ENCODE measurements around the gene HOXA7.

Gene HOXA7

DNA sequence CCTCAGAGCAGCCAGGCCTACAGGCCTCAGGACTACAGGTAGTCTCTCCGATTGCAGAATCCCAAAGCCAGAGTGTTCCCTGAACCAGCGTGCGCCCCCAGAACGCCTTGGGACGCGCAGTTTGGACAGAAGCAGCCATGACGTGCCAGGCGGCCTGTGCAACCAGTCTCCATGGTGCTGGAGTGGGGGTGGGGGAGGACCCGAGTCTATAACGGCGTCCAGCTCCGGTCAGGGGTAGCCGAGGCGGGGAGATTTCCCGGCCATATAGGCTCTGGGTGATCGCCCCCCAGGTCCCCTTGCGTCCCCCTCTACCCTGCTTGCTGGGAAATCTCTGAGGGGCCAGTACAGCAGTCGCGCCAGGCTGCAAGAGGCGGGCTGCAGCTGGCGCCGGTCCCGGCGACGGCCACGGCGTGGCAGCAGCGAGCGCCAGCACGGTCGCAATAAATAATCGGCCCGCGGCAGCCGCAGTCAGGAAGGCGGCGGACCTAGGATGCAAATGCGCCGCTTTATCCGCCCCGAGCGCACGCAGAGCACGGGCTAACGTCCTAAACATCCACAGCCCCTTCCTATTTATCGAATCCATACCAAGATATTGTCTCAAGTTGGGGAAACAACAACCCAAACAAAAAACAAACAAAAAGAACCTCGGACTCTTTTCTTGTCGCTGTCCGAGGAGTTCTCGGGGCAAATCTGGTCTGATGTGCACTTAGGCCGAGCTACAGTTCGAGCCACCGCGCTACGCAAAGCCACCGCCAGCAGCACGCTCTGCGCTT is 5.7 kb downstream of the HOXA7 start (continued):
- TF ChIP-seq, protein P1, sequence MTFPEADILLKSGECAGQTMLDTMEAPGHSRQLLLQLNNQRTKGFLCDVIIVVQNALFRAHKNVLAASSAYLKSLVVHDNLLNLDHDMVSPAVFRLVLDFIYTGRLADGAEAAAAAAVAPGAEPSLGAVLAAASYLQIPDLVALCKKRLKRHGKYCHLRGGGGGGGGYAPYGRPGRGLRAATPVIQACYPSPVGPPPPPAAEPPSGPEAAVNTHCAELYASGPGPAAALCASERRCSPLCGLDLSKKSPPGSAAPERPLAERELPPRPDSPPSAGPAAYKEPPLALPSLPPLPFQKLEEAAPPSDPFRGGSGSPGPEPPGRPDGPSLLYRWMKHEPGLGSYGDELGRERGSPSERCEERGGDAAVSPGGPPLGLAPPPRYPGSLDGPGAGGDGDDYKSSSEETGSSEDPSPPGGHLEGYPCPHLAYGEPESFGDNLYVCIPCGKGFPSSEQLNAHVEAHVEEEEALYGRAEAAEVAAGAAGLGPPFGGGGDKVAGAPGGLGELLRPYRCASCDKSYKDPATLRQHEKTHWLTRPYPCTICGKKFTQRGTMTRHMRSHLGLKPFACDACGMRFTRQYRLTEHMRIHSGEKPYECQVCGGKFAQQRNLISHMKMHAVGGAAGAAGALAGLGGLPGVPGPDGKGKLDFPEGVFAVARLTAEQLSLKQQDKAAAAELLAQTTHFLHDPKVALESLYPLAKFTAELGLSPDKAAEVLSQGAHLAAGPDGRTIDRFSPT (tag by site-specific recombination; IDR thresholded peaks at IDR 0.05): no peak
- TF ChIP-seq ZNF660 (tag by site-specific recombination; IDR thresholded peaks at IDR 0.05) (peak; percentile 46; the same call in 1 of the 2 replicates), ZSCAN30 (tag by site-specific recombination; IDR thresholded peaks at IDR 0.05) (peak; percentile 51; the same call in 1 of the 2 replicates), ZNF555 (tag by site-specific recombination; conservative IDR thresholded peaks at IDR 0.05) (no peak), ZSCAN23 (tag by site-specific recombination; IDR thresholded peaks at IDR 0.05) (no peak)
- TF ChIP-seq, protein P2, sequence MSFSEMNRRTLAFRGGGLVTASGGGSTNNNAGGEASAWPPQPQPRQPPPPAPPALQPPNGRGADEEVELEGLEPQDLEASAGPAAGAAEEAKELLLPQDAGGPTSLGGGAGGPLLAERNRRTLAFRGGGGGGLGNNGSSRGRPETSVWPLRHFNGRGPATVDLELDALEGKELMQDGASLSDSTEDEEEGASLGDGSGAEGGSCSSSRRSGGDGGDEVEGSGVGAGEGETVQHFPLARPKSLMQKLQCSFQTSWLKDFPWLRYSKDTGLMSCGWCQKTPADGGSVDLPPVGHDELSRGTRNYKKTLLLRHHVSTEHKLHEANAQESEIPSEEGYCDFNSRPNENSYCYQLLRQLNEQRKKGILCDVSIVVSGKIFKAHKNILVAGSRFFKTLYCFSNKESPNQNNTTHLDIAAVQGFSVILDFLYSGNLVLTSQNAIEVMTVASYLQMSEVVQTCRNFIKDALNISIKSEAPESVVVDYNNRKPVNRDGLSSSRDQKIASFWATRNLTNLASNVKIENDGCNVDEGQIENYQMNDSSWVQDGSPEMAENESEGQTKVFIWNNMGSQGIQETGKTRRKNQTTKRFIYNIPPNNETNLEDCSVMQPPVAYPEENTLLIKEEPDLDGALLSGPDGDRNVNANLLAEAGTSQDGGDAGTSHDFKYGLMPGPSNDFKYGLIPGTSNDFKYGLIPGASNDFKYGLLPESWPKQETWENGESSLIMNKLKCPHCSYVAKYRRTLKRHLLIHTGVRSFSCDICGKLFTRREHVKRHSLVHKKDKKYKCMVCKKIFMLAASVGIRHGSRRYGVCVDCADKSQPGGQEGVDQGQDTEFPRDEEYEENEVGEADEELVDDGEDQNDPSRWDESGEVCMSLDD (tag by site-specific recombination; IDR thresholded peaks at IDR 0.05): peak; percentile 50; the same call in 1 of the 2 replicates

DNA sequence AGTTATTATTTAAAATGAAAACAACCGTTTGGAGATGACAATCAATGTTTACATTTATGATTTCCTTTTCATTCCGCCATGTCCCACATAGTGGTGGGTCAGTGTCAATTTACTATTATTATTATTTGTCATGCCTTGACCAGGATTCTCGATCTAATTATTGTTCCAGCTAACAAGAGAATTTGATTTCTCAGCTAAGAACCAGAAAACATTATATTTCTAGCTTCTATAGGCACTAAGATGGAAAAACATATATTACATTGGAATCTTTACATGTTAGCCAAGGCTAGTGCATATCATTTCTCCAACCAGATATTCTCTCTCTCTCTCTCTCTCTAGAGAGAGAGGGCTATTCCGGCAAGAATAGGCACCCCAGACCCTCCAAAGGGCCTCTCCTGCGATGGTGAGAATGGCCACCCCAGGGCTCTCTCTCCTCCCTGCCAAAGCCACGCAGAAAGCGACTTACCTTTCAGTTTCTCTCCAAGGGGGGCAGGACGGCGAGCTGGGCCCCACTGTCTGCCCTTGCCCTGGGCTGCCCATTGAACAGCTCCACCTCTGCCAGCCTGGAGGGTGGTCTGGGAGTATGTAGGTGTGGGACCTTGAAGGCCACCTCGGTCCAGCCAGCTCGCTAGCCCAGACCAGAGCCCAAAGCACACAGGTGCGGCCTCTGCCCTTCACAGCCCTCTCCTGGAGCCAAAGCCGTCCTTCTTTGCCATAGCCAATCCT is 6.5 kb downstream of the HOXA7 start:
- POLR2A ChIA-PET: interaction anchor here (0.6 to 5.6 kb wide), 12 partner anchors 9 to 358 kb away, joined by 4 to 42 read pairs (median 10); partner anchors contain the start of genes HOXA10, HOXA11, HOXA4 and HOXA9
- CTCF ChIA-PET: interaction anchor here (0.6 to 4.3 kb wide), 24 partner anchors 9 to 1303 kb away, joined by 3 to 50 read pairs (median 4); partner anchors contain the start of gene HOXA4
- TF ChIP-seq GLIS1 (tag by site-specific recombination; IDR thresholded peaks at IDR 0.05) (peak; percentile 15; the same call in 1 of the 2 replicates), PRDM1 (tag by site-specific recombination; IDR thresholded peaks at IDR 0.05) (peak; percentile 46; the same call in 1 of the 2 replicates), ZIC2 (tag by site-specific recombination; IDR thresholded peaks at IDR 0.05) (0 out of 2 replicates have a peak, but pooled peaks have one; percentile 7), ZNF433 (tag by site-specific recombination; IDR thresholded peaks at IDR 0.05; ENCODE audit: low read depth) (no peak), GLIS2 (tag by site-specific recombination; IDR thresholded peaks at IDR 0.05) (peak; percentile 45; the same call in 1 of the 2 replicates), ZFP69B (tag by site-specific recombination; IDR thresholded peaks at IDR 0.05) (peak; percentile 69; the same call in 1 of the 2 replicates), ZNF747 (tag by site-specific recombination; IDR thresholded peaks at IDR 0.05) (no peak), ZNF48 (tag by site-specific recombination; IDR thresholded peaks at IDR 0.05) (no peak), ZNF600 (tag by site-specific recombination; IDR thresholded peaks at IDR 0.05) (0 out of 2 replicates have a peak, but pooled peaks have one; percentile 9), ZNF596 (tag by site-specific recombination; IDR thresholded peaks at IDR 0.05) (peak; percentile 89), REPIN1 (tag by site-specific recombination; IDR thresholded peaks at IDR 0.05; ENCODE audit: low read depth) (no peak), KLF9 (tag by site-specific recombination; IDR thresholded peaks at IDR 0.05; ENCODE audit: low read depth) (0 out of 2 replicates have a peak, but pooled peaks have one; percentile 14)
- TF ChIP-seq, protein P1 (tag by site-specific recombination; IDR thresholded peaks at IDR 0.05): peak; percentile 54

More for the DNA sequence above, 6.5 kb downstream of the HOXA7 start:
- peaks cover 11% of the 10 kb centered on the region for H3K4me1 ChIP-seq (ENCODE audit: control insufficient read depth, insufficient read depth, low read length)
- H3K36me3 ChIP-seq (ENCODE audit: control insufficient read depth in 2 of 2, insufficient read depth in 1 of 2, low read length in 2 of 2): peaks cover 0 to 48% of the 10 kb centered on the region in 2 experiments; a peak in 2 of 3 replicates
- H3K4me3 ChIP-seq (ENCODE audit: low read depth, low read length): peak overlapping the region; percentile 59
- peak overlapping the region; percentile 99 for H3K27ac ChIP-seq (ENCODE audit: extremely low read depth, low read depth, low read length)
- no peaks in the 10 kb centered on the region for H3K9me3 ChIP-seq (ENCODE audit: control insufficient read depth, insufficient read depth, low read depth, low read length)
